ENCODE results near the gene HNRNPAB. TPM values are rescaled to one million over a fixed set of nuclear protein-coding genes. Genes with fewer than 3 reads are reported as not detected.
A peak's percentile ranks its signal among the peaks of the same experiment; 100 is the strongest.

HNRNPAB gene
- total and polyA plus RNA-seq, 9 of the 15 experiments (the other 6 are each of a cell fraction or from before 2014, with no cell fraction given): 34.6 to 425 (median 236) TPM

DNA sequence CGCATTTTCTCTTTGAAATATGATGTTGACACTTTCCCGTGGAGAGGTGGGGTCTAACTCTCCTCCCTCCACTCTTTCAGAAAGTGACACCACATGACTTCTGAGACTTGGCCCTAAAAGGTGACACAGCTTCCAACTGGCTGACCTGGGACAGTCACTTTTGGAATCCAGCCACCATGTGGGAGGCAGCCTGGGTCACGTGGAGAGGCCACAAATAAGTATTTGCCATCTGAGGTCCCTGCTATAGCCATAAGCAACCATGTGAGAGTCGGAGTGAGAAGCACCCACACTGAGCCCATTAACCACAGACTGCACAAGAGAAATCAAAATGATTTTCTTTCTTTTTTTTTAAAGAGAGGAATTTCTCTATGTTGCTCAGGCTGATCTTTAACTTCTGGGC is 32.3 kb downstream of the HNRNPAB start (continued):
- no peak for TF ChIP-seq ZKSCAN3 (CRISPR knock-in tag; IDR thresholded peaks at IDR 0.05)
- TF ChIP-seq ZNF263 (CRISPR knock-in tag; IDR thresholded peaks at IDR 0.05; ENCODE audit: borderline replicate concordance): 0 out of 2 replicates have a peak, but pooled peaks have one; percentile 15
- TF ChIP-seq ZNF75A (CRISPR knock-in tag; IDR thresholded peaks at IDR 0.05): no peak
- TF ChIP-seq, protein P1, sequence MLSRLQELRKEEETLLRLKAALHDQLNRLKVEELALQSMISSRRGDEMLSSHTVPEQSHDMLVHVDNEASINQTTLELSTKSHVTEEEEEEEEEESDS (CRISPR knock-in tag; IDR thresholded peaks at IDR 0.05): no peak
- no peak for TF ChIP-seq ZMIZ1 (IDR thresholded peaks at IDR 0.05; ENCODE audit: low read depth in 2 of 2, low read length in 2 of 2)
- TF ChIP-seq FOXK2 (conservative IDR thresholded peaks at IDR 0.05 in 1 of 2, IDR thresholded peaks at IDR 0.05 in 1 of 2; ENCODE audit: low read depth in 2 of 2): 0 out of 4 replicates have a peak, but pooled peaks of 1 of the 2 experiments have one; percentile 24
- no peak for TF ChIP-seq JUNB (CRISPR knock-in tag; conservative IDR thresholded peaks at IDR 0.05)
- TF ChIP-seq, protein P2, sequence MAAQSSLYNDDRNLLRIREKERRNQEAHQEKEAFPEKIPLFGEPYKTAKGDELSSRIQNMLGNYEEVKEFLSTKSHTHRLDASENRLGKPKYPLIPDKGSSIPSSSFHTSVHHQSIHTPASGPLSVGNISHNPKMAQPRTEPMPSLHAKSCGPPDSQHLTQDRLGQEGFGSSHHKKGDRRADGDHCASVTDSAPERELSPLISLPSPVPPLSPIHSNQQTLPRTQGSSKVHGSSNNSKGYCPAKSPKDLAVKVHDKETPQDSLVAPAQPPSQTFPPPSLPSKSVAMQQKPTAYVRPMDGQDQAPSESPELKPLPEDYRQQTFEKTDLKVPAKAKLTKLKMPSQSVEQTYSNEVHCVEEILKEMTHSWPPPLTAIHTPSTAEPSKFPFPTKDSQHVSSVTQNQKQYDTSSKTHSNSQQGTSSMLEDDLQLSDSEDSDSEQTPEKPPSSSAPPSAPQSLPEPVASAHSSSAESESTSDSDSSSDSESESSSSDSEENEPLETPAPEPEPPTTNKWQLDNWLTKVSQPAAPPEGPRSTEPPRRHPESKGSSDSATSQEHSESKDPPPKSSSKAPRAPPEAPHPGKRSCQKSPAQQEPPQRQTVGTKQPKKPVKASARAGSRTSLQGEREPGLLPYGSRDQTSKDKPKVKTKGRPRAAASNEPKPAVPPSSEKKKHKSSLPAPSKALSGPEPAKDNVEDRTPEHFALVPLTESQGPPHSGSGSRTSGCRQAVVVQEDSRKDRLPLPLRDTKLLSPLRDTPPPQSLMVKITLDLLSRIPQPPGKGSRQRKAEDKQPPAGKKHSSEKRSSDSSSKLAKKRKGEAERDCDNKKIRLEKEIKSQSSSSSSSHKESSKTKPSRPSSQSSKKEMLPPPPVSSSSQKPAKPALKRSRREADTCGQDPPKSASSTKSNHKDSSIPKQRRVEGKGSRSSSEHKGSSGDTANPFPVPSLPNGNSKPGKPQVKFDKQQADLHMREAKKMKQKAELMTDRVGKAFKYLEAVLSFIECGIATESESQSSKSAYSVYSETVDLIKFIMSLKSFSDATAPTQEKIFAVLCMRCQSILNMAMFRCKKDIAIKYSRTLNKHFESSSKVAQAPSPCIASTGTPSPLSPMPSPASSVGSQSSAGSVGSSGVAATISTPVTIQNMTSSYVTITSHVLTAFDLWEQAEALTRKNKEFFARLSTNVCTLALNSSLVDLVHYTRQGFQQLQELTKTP (IDR thresholded peaks at IDR 0.05; ENCODE audit: low read depth in 1 of 2, partially characterized antibody in 2 of 2): no peak
- no peak for TF ChIP-seq NONO (IDR thresholded peaks at IDR 0.05; ENCODE audit: low read depth in 2 of 2, low read length in 1 of 2)
- no peak for TF ChIP-seq BDP1 (IDR thresholded peaks at IDR 0.05; ENCODE audit: insufficient read depth, insufficient read length)
- TF ChIP-seq, protein P3, sequence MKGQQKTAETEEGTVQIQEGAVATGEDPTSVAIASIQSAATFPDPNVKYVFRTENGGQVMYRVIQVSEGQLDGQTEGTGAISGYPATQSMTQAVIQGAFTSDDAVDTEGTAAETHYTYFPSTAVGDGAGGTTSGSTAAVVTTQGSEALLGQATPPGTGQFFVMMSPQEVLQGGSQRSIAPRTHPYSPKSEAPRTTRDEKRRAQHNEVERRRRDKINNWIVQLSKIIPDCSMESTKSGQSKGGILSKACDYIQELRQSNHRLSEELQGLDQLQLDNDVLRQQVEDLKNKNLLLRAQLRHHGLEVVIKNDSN (CRISPR knock-in tag; IDR thresholded peaks at IDR 0.05): peak; percentile 92
- no peak for TF ChIP-seq ZBTB7A (IDR thresholded peaks at IDR 0.05; ENCODE audit: borderline replicate concordance, control insufficient read depth, low read depth, low read length)
- TF ChIP-seq, protein P4, sequence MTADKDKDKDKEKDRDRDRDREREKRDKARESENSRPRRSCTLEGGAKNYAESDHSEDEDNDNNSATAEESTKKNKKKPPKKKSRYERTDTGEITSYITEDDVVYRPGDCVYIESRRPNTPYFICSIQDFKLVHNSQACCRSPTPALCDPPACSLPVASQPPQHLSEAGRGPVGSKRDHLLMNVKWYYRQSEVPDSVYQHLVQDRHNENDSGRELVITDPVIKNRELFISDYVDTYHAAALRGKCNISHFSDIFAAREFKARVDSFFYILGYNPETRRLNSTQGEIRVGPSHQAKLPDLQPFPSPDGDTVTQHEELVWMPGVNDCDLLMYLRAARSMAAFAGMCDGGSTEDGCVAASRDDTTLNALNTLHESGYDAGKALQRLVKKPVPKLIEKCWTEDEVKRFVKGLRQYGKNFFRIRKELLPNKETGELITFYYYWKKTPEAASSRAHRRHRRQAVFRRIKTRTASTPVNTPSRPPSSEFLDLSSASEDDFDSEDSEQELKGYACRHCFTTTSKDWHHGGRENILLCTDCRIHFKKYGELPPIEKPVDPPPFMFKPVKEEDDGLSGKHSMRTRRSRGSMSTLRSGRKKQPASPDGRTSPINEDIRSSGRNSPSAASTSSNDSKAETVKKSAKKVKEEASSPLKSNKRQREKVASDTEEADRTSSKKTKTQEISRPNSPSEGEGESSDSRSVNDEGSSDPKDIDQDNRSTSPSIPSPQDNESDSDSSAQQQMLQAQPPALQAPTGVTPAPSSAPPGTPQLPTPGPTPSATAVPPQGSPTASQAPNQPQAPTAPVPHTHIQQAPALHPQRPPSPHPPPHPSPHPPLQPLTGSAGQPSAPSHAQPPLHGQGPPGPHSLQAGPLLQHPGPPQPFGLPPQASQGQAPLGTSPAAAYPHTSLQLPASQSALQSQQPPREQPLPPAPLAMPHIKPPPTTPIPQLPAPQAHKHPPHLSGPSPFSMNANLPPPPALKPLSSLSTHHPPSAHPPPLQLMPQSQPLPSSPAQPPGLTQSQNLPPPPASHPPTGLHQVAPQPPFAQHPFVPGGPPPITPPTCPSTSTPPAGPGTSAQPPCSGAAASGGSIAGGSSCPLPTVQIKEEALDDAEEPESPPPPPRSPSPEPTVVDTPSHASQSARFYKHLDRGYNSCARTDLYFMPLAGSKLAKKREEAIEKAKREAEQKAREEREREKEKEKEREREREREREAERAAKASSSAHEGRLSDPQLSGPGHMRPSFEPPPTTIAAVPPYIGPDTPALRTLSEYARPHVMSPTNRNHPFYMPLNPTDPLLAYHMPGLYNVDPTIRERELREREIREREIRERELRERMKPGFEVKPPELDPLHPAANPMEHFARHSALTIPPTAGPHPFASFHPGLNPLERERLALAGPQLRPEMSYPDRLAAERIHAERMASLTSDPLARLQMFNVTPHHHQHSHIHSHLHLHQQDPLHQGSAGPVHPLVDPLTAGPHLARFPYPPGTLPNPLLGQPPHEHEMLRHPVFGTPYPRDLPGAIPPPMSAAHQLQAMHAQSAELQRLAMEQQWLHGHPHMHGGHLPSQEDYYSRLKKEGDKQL (CRISPR knock-in tag; IDR thresholded peaks at IDR 0.05; ENCODE audit: borderline replicate concordance): no peak

All from K562 (cell line).